AG04449 (cell line): Measurements from ENCODE around the gene CHTF18.

Experiments used
- CTCF ChIA-PET: fragments of 350-600 bp; formaldehyde crosslinking; extraction: SDS; loops from one replicate; lab custom pipeline; 2021; ENCODE audit warnings: antibody characterized with exemption; lab: Yijun Ruan, JAX
- POLR2A ChIA-PET: fragments of 400-600, 350-600 bp; formaldehyde crosslinking; extraction: SDS; loops from one replicate; lab custom pipeline; 2020; ENCODE audit warnings: antibody characterized with exemption, inconsistent platforms; lab: Yijun Ruan, JAX
- DNase-seq: peaks from one replicate; pipeline ENCODE4 v3.0.0-alpha.2; 2010; ENCODE audit warnings: low read depth, low spot score
- H3K4me3 ChIP-seq: 2 replicates; pipeline ENCODE4 v1.5.1; 2011; ENCODE audit warnings: low read depth, mild to moderate bottlenecking, control low read depth, low read length
- TF ChIP-seq, protein P1 (sequence below): IDR thresholded peaks from one replicate; pipeline ENCODE4 v1.5.1; 2011; ENCODE audit warnings: mild to moderate bottlenecking, moderate library complexity, low read length, control low read depth, inconsistent platforms; ENCODE audit not compliant: insufficient read depth; ENCODE audit errors: missing control alignments

Gene CHTF18

DNA sequence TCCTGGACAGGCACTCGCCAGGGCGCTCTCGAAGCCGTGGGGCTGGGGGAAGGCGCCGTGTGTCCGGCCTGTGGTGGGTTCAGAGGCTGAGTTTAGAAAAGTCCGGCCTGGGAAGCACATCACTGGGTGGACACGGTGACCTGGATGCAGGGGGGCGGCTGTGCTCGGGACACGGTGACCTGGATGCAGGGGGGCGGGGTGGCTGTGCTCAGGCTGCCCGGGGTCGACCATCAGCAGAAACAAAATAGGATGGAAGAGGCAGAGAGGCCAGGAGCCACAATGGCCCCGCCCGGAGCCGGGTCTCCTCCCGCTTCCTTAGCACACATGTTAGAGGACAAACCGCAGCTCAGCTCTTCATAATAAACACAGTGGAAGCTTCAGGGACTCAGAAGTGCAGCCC lies 55.4 kb downstream of the CHTF18 start:
- TF ChIP-seq, protein P1, sequence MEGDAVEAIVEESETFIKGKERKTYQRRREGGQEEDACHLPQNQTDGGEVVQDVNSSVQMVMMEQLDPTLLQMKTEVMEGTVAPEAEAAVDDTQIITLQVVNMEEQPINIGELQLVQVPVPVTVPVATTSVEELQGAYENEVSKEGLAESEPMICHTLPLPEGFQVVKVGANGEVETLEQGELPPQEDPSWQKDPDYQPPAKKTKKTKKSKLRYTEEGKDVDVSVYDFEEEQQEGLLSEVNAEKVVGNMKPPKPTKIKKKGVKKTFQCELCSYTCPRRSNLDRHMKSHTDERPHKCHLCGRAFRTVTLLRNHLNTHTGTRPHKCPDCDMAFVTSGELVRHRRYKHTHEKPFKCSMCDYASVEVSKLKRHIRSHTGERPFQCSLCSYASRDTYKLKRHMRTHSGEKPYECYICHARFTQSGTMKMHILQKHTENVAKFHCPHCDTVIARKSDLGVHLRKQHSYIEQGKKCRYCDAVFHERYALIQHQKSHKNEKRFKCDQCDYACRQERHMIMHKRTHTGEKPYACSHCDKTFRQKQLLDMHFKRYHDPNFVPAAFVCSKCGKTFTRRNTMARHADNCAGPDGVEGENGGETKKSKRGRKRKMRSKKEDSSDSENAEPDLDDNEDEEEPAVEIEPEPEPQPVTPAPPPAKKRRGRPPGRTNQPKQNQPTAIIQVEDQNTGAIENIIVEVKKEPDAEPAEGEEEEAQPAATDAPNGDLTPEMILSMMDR, result no peak
- ChIA-PET POLR2A (no interaction called here), CTCF (no interaction called here)
- DNase-seq, result no peak
- H3K4me3 ChIP-seq, result no peak overlapping the region

DNA sequence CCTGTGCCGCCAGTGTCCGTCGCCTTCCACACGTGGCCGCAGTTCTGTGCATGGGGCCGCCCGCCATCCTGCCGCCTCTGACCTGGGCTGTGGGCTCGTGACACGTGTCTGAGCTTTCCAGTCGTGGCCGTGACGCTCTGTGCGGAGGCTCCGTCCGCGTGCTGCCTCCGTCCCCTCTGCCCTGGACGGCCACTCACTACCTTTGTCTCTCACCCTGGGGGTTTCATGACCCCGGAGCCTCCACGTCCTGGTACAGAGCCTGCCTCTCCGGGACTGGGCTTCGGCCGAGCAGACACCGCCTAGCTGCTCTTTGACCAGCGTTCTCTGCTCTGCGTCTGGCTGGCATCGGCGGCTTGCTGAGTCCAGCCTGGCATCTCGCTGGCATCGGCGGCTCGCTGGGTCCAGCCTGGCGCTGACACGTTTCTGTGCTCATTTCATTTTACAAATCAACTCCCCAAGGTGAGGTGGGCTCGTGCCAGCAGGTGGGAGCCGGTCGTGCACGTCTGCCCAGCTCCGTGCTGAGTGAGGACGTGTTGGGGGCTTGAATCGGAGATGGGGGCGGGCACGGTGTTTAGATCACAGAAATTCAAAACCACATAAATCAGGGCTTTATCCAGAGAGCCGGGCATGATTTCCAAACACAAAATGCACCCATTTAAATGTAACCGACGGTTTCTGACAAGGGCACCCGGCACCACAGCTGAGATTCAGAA lies 56.4 kb downstream of the CHTF18 start:
- ChIA-PET CTCF (no interaction called here), POLR2A (no interaction called here)
- DNase-seq, result no peak
- TF ChIP-seq, protein P1, result no peak
- no peak overlapping the region for H3K4me3 ChIP-seq

DNA sequence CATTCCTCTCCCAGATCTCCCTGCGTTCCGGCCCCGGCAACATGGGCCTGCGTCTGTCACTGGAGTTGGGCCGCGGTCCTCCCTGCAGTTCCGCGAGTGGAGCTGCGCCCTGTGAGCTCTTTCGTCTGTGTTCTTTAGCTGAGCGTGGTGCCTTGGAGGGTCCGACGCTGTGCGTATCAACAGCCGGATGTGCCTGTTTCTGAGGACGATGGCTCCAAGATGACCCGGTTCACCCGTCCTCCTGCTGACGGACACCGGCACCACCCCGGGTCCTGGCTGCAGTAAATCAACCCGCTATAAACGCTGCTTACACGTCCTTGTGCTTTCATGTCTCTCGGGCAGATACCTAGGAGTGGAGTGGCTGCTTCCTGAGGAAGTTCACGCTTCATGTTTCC lies 56.9 kb downstream of the CHTF18 start:
- CTCF ChIA-PET, result no interaction called here
- TF ChIP-seq, protein P1, result no peak
- POLR2A ChIA-PET, result no interaction called here
- no peak overlapping the region for H3K4me3 ChIP-seq
- DNase-seq, result no peak

DNA sequence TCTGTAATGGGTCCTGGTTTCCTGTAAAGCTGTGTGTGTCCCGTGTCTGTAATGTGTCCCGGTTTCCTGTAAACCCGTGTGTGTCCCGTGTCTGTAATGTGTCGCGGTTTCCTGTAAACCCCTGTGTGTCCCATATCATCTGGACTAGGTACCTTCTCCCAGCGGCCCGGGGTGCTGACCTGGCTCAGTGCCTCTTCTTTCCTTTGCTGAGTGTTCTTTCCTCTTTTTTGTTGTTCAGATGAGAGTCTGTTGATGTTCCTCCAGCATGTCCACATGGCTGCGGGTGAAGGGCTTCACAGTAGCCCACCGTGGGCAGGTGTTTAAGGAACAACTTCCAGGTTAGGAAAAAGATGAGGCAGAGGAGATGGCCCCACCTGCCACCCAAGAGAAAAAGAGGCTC lies 58.7 kb downstream of the CHTF18 start:
- ChIA-PET CTCF (no interaction called here), POLR2A (no interaction called here)
- DNase-seq, result no peak
- no peak overlapping the region for H3K4me3 ChIP-seq
- TF ChIP-seq, protein P1, result no peak
